Gastrocnemius medialis (tissue), 4 donors: ENCODE measurements around the gene FAM228A. TPM values are rescaled to one million over a fixed set of nuclear protein-coding genes. Genes with fewer than 3 reads are reported as not detected.

Source experiments
- ATAC-seq, 2 donors: fragments of 150-250 bp; one replicate each; pipeline ENCODE4 v1.9.1; 2016
- DNase-seq, 2 donors: peaks; one replicate each; pipeline ENCODE4 v3.0.0-alpha.2; 2019
- H3K27ac ChIP-seq, 4 donors: fragments of 200-600 bp; sonication (generic); 1 replicate in 1 of 4; 2 replicates in 3 of 4; pipeline ENCODE4 v1.5.1; 2016 to 2018; ENCODE audit warnings: mild to moderate bottlenecking in 2 of 4, moderate library complexity in 1 of 4
- H3K27me3 ChIP-seq, 3 donors: fragments of 200-600 bp; sonication (generic) in 2 of 3; 1 replicate in 1 of 3; 2 replicates in 2 of 3; pipeline versions ENCODE4 v1.5.1 to v1.6.0; 2016 to 2019; ENCODE audit warnings: mild to moderate bottlenecking in 1 of 3, moderate library complexity in 1 of 3
- H3K36me3 ChIP-seq, 2 donors: fragments of 200-600 bp; sonication (generic) in 1 of 2; one replicate each; pipeline ENCODE4 v1.5.1; 2017 to 2018
- H3K4me1 ChIP-seq, 2 donors: fragments of 200-600 bp; sonication (generic) in 1 of 2; one replicate each; pipeline ENCODE4 v1.5.1; 2016 to 2017; ENCODE audit warnings: mild to moderate bottlenecking in 2 of 2
- H3K4me3 ChIP-seq, 4 donors: fragments of 200-600 bp; sonication (generic) in 3 of 4; 1 replicate in 1 of 4; 2 replicates in 3 of 4; pipeline ENCODE4 v1.5.1; 2016 to 2019; ENCODE audit warnings: mild to moderate bottlenecking in 2 of 4
- H3K9me3 ChIP-seq, 3 donors: fragments of 200-600 bp; sonication (generic) in 2 of 3; 1 replicate in 1 of 3; 2 replicates in 2 of 3; pipeline ENCODE4 v1.5.1; 2016 to 2019
- CTCF ChIP-seq, 5 experiments: fragments of 450-650 bp in 3 of 5; fragments of 200-600 bp in 2 of 5; sonication (generic) in 2 of 5; IDR thresholded peaks in 4 of 5; conservative IDR thresholded peaks in 1 of 5; 1 replicate in 4 of 5; 2 replicates in 1 of 5; pipeline ENCODE4 v1.5.1; 2016 to 2019; ENCODE audit warnings: antibody characterized with exemption in 5 of 5, mild to moderate bottlenecking in 3 of 5, moderate library complexity in 3 of 5
- POLR2A ChIP-seq, 2 donors: fragments of 450-650 bp; IDR thresholded peaks; one replicate each; pipeline ENCODE4 v1.6.1; 2017; ENCODE audit warnings: antibody characterized with exemption in 2 of 2, mild to moderate bottlenecking in 2 of 2, moderate library complexity in 2 of 2
- in situ Hi-C, 4 donors: fragments of 200-750 bp; cut with MboI; loops; one replicate each; pipeline versions ENCODE4 v1.15.0 to v1.8.0; 2017; ENCODE audit warnings: low sequenced_read_pairs in 4 of 4
- intact Hi-C: fragments of 100-400 bp; cut with DNase I; formaldehyde crosslinking; loops from one replicate; pipeline ENCODE4 v1.15.1; 2023; ENCODE audit warnings: low total_unique reads
- total RNA-seq, 4 donors: library from RNA; depleted of rRNA; stranded (reverse); fragments of >200 nt; gene quantifications; one replicate each; pipeline versions ENCODE4 v1.1.0 to v1.2.3, GENCODE V29; 2016

The FAM228A gene
- total RNA-seq, 4 donors from 2014 or later: 0.39 to 0.41 TPM; not detected in 2

GRCh38 chr2:24152413-24153197, 22.2 kb upstream of the FAM228A start:
- no peak for ATAC-seq
- Histone ChIP-seq H3K9me3 (no peaks in the 10 kb centered on the region), H3K4me1 (no peaks in the 10 kb centered on the region), H3K36me3 (peaks cover 0 to 31% of the 10 kb centered on the region in 2 donors), H3K4me3 (no peak overlapping the region), H3K27ac (no peak overlapping the region), H3K27me3 (no peaks in the 10 kb centered on the region)
- no peak for DNase-seq
- TF ChIP-seq CTCF (IDR thresholded peaks at IDR 0.05 in 4 of 5, conservative IDR thresholded peaks at IDR 0.05 in 1 of 5) (no peak), POLR2A (IDR thresholded peaks at IDR 0.05) (no peak)
- in situ Hi-C loops: no loop called here
- intact Hi-C loops: no loop called here

GRCh38 chr2:24153478-24153877, 21.4 kb upstream of the FAM228A start:
- no peak for DNase-seq
- Histone ChIP-seq H3K9me3 (no peaks in the 10 kb centered on the region), H3K4me1 (no peaks in the 10 kb centered on the region), H3K4me3 (no peak overlapping the region), H3K27ac (no peak overlapping the region), H3K27me3 (no peaks in the 10 kb centered on the region), H3K36me3 (peaks cover 0 to 24% of the 10 kb centered on the region in 2 donors)
- TF ChIP-seq POLR2A (IDR thresholded peaks at IDR 0.05) (no peak), CTCF (IDR thresholded peaks at IDR 0.05 in 4 of 5, conservative IDR thresholded peaks at IDR 0.05 in 1 of 5) (no peak)
- intact Hi-C loops: no loop called here
- in situ Hi-C loops: no loop called here
- no peak for ATAC-seq

GRCh38 chr2:24158131-24158530, 16.7 kb upstream of the FAM228A start:
- TF ChIP-seq POLR2A (IDR thresholded peaks at IDR 0.05) (no peak), CTCF (IDR thresholded peaks at IDR 0.05 in 4 of 5, conservative IDR thresholded peaks at IDR 0.05 in 1 of 5) (no peak)
- no peak overlapping the region for H3K27ac ChIP-seq
- H3K4me1 ChIP-seq: no peaks in the 10 kb centered on the region
- no peaks in the 10 kb centered on the region for H3K9me3 ChIP-seq
- intact Hi-C loops (no loop called here), in situ Hi-C loops (no loop called here)
- no peak for ATAC-seq
- H3K36me3 ChIP-seq: peaks cover 0 to 6% of the 10 kb centered on the region in 2 donors
- DNase-seq: no peak
- H3K27me3 ChIP-seq: no peaks in the 10 kb centered on the region
- no peak overlapping the region for H3K4me3 ChIP-seq

- in situ Hi-C loops (no loop called here), intact Hi-C loops (no loop called here)
- Histone ChIP-seq H3K4me1 (no peaks in the 10 kb centered on the region), H3K27ac (no peak overlapping the region), H3K4me3 (no peak overlapping the region), H3K27me3 (no peaks in the 10 kb centered on the region), H3K36me3 (peaks cover 0 to 5% of the 10 kb centered on the region in 2 donors), H3K9me3 (no peaks in the 10 kb centered on the region)
- no peak for ATAC-seq
- DNase-seq: no peak
- TF ChIP-seq CTCF (IDR thresholded peaks at IDR 0.05 in 4 of 5, conservative IDR thresholded peaks at IDR 0.05 in 1 of 5) (no peak), POLR2A (IDR thresholded peaks at IDR 0.05) (no peak)
These were observed 15.1 kb upstream of the FAM228A start for GRCh38 chr2:24159708-24160107.
